Measurements from ENCODE around the gene MOV10. TPM values are rescaled to one million over a fixed set of nuclear protein-coding genes. Genes with fewer than 3 reads are reported as not detected.

Gene MOV10
- 100 to 1,000 TPM in 1 of 4 donors, 10 to 100 TPM in 3; 22.1 to 129 (median 76.9) TPM for total RNA-seq

- no peaks in the 10 kb centered on the region for H3K9me3 ChIP-seq
- H3K4me1 ChIP-seq, result peaks cover 11 to 24% (median 16%) of the 10 kb centered on the region in 4 donors
- H3K4me3 ChIP-seq, result peak within 1 kb of the TSS; percentile 68 to 89 (median 78)
- 0% methylated on average over 5 to 30 of the region's 30 CpGs for WGBS, 2 donors (ENCODE audit: low coverage in 1 of 2)
- peak within 1 kb of the TSS; percentile 85 to 94 (median 91) for H3K27ac ChIP-seq
- in situ Hi-C loops (cut with MboI; ENCODE audit: low pct_ligation_motif_present in 1 of 4, low pct_unique_long_range_greater_than_20kb in 1 of 4, low sequenced_read_pairs in 3 of 4) (no loop called here), intact Hi-C loops (cut with DNase I; ENCODE audit: low total_unique reads) (no loop called here)
- peaks cover 0 to 5% (median 0%) of the 10 kb centered on the region in 4 donors for H3K36me3 ChIP-seq
- no peaks in the 10 kb centered on the region for H3K27me3 ChIP-seq
- TF ChIP-seq POLR2A (IDR thresholded peaks at IDR 0.05) (peak; percentile 51), EP300 (IDR thresholded peaks at IDR 0.05; ENCODE audit: low read depth) (no peak), POLR2AphosphoS5 (IDR thresholded peaks at IDR 0.05) (peak; percentile 4 to 53 (median 22))
- peak; percentile 73 for DNase-seq
Measured at GRCh38 chr1:112674440-112674985, at the start of gene MOV10. Gene MOV10, plus strand, starts transcription at chr1:112674659. Its CDS starts 254 bp downstream, at chr1:112674913.

DNA sequence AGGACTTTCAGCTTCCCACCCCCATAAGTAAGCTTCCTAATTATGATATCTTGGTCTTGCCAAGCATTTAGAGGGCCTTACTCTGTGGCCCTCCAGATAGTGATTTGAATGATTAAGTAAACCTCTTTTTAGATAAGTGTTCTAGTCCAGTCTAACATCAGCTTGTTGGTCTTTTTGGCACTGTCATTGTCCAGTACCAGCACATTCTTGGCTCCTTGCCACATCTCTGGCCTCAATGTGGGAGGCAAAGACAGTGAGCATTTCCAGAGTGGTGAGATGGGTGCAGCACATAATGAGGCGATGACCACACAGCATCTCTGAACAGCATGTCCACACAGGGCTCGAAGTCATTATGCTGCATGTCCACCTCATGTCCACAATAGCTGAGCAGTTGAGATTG is 48.8 kb upstream of the MOV10 start:
- in situ Hi-C loops (cut with MboI; ENCODE audit: low pct_ligation_motif_present in 1 of 4, low pct_unique_long_range_greater_than_20kb in 1 of 4, low sequenced_read_pairs in 3 of 4) (loop anchor here in 1 of 4 donors (10.0 kb wide), 1 partner anchor 79 kb away; the partner anchor contains the start of gene RHOC), intact Hi-C loops (cut with DNase I; ENCODE audit: low total_unique reads) (no loop called here)
- TF ChIP-seq POLR2A (IDR thresholded peaks at IDR 0.05), result no peak
- no peak for TF ChIP-seq POLR2AphosphoS5 (IDR thresholded peaks at IDR 0.05)
- TF ChIP-seq, protein P1, sequence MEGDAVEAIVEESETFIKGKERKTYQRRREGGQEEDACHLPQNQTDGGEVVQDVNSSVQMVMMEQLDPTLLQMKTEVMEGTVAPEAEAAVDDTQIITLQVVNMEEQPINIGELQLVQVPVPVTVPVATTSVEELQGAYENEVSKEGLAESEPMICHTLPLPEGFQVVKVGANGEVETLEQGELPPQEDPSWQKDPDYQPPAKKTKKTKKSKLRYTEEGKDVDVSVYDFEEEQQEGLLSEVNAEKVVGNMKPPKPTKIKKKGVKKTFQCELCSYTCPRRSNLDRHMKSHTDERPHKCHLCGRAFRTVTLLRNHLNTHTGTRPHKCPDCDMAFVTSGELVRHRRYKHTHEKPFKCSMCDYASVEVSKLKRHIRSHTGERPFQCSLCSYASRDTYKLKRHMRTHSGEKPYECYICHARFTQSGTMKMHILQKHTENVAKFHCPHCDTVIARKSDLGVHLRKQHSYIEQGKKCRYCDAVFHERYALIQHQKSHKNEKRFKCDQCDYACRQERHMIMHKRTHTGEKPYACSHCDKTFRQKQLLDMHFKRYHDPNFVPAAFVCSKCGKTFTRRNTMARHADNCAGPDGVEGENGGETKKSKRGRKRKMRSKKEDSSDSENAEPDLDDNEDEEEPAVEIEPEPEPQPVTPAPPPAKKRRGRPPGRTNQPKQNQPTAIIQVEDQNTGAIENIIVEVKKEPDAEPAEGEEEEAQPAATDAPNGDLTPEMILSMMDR (IDR thresholded peaks at IDR 0.05), result no peak
- TF ChIP-seq EP300 (IDR thresholded peaks at IDR 0.05; ENCODE audit: low read depth), result no peak
- H3K9me3 ChIP-seq, result no peaks in the 10 kb centered on the region
- no peaks in the 10 kb centered on the region for H3K27me3 ChIP-seq
- no peak overlapping the region for H3K27ac ChIP-seq
- H3K36me3 ChIP-seq, result no peaks in the 10 kb centered on the region
- peaks cover 6 to 63% (median 30%) of the 10 kb centered on the region in 4 donors for H3K4me1 ChIP-seq
- WGBS, 2 donors (ENCODE audit: low coverage in 1 of 2), result 79% methylated on average over 2 of the region's 2 CpGs; no CpG with 5 or more reads in 1 of the 2 donors
- H3K4me3 ChIP-seq, result no peak overlapping the region
- DNase-seq, result no peak

GRCh38 chr1:112626193-112626592 is 48.3 kb upstream of the MOV10 start:
- H3K27me3 ChIP-seq, result no peaks in the 10 kb centered on the region
- in situ Hi-C loops (cut with MboI; ENCODE audit: low pct_ligation_motif_present in 1 of 4, low pct_unique_long_range_greater_than_20kb in 1 of 4, low sequenced_read_pairs in 3 of 4), result loop anchor here in 1 of 4 donors (10.0 kb wide), 1 partner anchor 79 kb away; the partner anchor contains the start of gene RHOC
- WGBS, 2 donors (ENCODE audit: low coverage in 1 of 2), result 94 to 97% methylated on average over 5 of the region's 5 CpGs

DNA sequence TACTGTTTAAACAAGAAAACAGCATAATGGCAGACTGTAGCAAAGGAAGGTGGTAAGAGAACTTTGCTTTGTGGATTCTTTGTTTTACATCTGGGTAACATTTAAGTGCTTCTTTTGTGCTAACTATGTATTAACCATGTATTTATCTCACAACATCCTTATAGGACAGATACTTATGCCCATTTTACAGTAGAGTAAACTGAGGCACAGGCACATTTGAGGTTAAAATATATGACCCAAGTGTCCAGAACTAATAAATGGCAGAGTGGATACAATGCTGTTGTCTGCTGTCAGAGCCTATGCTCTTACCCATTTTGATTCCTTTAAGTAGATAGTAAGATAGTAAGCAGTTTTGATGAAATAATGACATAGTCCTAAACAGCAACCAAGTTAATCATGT is 47.6 kb upstream of the MOV10 start:
- peaks cover 4 to 58% (median 23%) of the 10 kb centered on the region in 4 donors for H3K4me1 ChIP-seq
- no peak for TF ChIP-seq EP300 (IDR thresholded peaks at IDR 0.05; ENCODE audit: low read depth)
- no peak for TF ChIP-seq POLR2A (IDR thresholded peaks at IDR 0.05)
- TF ChIP-seq POLR2AphosphoS5 (IDR thresholded peaks at IDR 0.05), result no peak
- H3K27me3 ChIP-seq, result no peaks in the 10 kb centered on the region
- no peaks in the 10 kb centered on the region for H3K36me3 ChIP-seq
- in situ Hi-C loops (cut with MboI; ENCODE audit: low pct_ligation_motif_present in 1 of 4, low pct_unique_long_range_greater_than_20kb in 1 of 4, low sequenced_read_pairs in 3 of 4), result loop anchor here in 1 of 4 donors (10.0 kb wide), 1 partner anchor 78 kb away; the partner anchor contains the start of gene RHOC
- intact Hi-C loops (cut with DNase I; ENCODE audit: low total_unique reads), result no loop called here
- H3K9me3 ChIP-seq, result no peaks in the 10 kb centered on the region
- H3K4me3 ChIP-seq, result no peak overlapping the region
- no peak overlapping the region for H3K27ac ChIP-seq
- DNase-seq, result no peak

More at GRCh38 chr1:112626193-112626592, 48.3 kb upstream of the MOV10 start:
- Histone ChIP-seq H3K27ac (no peak overlapping the region), H3K4me1 (peaks cover 4 to 62% (median 27%) of the 10 kb centered on the region in 4 donors), H3K9me3 (no peaks in the 10 kb centered on the region), H3K36me3 (no peaks in the 10 kb centered on the region), H3K4me3 (no peak overlapping the region)
- no peak for DNase-seq
- TF ChIP-seq EP300 (IDR thresholded peaks at IDR 0.05; ENCODE audit: low read depth) (no peak), POLR2AphosphoS5 (IDR thresholded peaks at IDR 0.05) (no peak), POLR2A (IDR thresholded peaks at IDR 0.05) (no peak)
- TF ChIP-seq, protein P1 (IDR thresholded peaks at IDR 0.05), result no peak
- intact Hi-C loops (cut with DNase I; ENCODE audit: low total_unique reads), result no loop called here

- WGBS, 2 donors (ENCODE audit: low coverage in 1 of 2), result 82 to 86% methylated on average over 2 of the region's 2 CpGs
- in situ Hi-C loops (cut with MboI; ENCODE audit: low pct_ligation_motif_present in 1 of 4, low pct_unique_long_range_greater_than_20kb in 1 of 4, low sequenced_read_pairs in 3 of 4) (loop anchor here in 1 of 4 donors (10.0 kb wide), 1 partner anchor 76 kb away; the partner anchor contains the start of gene RHOC), intact Hi-C loops (cut with DNase I; ENCODE audit: low total_unique reads) (no loop called here)
- Histone ChIP-seq H3K27ac (no peak overlapping the region), H3K9me3 (no peaks in the 10 kb centered on the region), H3K36me3 (no peaks in the 10 kb centered on the region), H3K4me1 (peaks cover 0 to 57% (median 15%) of the 10 kb centered on the region in 4 donors), H3K4me3 (no peak overlapping the region), H3K27me3 (no peaks in the 10 kb centered on the region)
- DNase-seq, result no peak
- TF ChIP-seq, protein P1 (IDR thresholded peaks at IDR 0.05), result no peak
- TF ChIP-seq POLR2AphosphoS5 (IDR thresholded peaks at IDR 0.05) (no peak), EP300 (IDR thresholded peaks at IDR 0.05; ENCODE audit: low read depth) (no peak), POLR2A (IDR thresholded peaks at IDR 0.05) (no peak)
Measured at GRCh38 chr1:112628516-112628915, 45.9 kb upstream of the MOV10 start.

Data from transverse colon (tissue), 4 donors.